Endothelial cell of umbilical vein (primary cell): ENCODE results near the gene ACTR10. TPM values are rescaled to one million over a fixed set of nuclear protein-coding genes. Genes with fewer than 3 reads are reported as not detected.
A peak's percentile ranks its signal among the peaks of the same experiment; 100 is the strongest.

ENCODE experiments used
- BruUV-seq: library from RNA; stranded (reverse); fragments of 400-500 nt; replicated peaks from 2 replicates; lab custom pipeline; 2021; lab: Mats Ljungman, UMichigan
- CTCF ChIA-PET: fragments of 300-600, 350-600 bp; sonication (Branson Sonifier 250); formaldehyde crosslinking; loops from one replicate; lab custom pipeline; 2021; ENCODE audit warnings: antibody characterized with exemption, inconsistent platforms; lab: Charles Lee
- POLR2A ChIA-PET: fragments of 300-600, 350-600 bp; sonication (Branson Sonifier 250); formaldehyde crosslinking; loops from one replicate; lab custom pipeline; 2021; ENCODE audit warnings: antibody characterized with exemption, inconsistent platforms; lab: Charles Lee
- DNase-seq: peaks from one replicate; pipeline ENCODE4 v3.0.0-alpha.2; 2011; ENCODE audit warnings: low read depth, low spot score
- FAIRE-seq: peaks from 2 replicates; lab custom pipeline; 2011; peaks lifted over from hg19 to GRCh38; lab: Jason Lieb, UNC
- H2AFZ ChIP-seq: 2 replicates; pipeline ENCODE4 v1.6.0; 2012; ENCODE audit warnings: low read depth, low read length, control low read depth, inconsistent platforms
- H3K27ac ChIP-seq: 2 replicates; pipeline ENCODE4 v1.5.1; 2011; ENCODE audit warnings: low read depth, mild to moderate bottlenecking, control low read depth, low read length, moderate library complexity; ENCODE audit not compliant: insufficient read depth
- H3K27me3 ChIP-seq, 2 experiments: 2 replicates each; pipeline versions ENCODE4 v1.6.0 to v1.6.1; 2011; ENCODE audit warnings: low read length in 2 of 2, mixed read lengths in 1 of 2; ENCODE audit not compliant: control insufficient read depth in 2 of 2, insufficient read depth in 2 of 2
- H3K36me3 ChIP-seq, 2 experiments: 2 replicates in 1 of 2; 3 replicates in 1 of 2; pipeline ENCODE4 v1.5.1; 2011; ENCODE audit warnings: low read length in 2 of 2, mild to moderate bottlenecking in 1 of 2, moderate library complexity in 1 of 2; ENCODE audit not compliant: control insufficient read depth in 2 of 2, insufficient read depth in 2 of 2; ENCODE audit errors: extremely low read depth in 1 of 2
- H3K4me1 ChIP-seq: 3 replicates; pipeline ENCODE4 v1.5.1; 2011; ENCODE audit warnings: mild to moderate bottlenecking, low read length; ENCODE audit not compliant: control insufficient read depth, insufficient read depth; ENCODE audit errors: extremely low read depth
- H3K4me2 ChIP-seq: 2 replicates; pipeline ENCODE4 v1.6.1; 2011; ENCODE audit warnings: low read length, control low read depth, mixed read lengths; ENCODE audit not compliant: insufficient read depth
- H3K4me3 ChIP-seq, 3 experiments: fragments of 200-600 bp in 1 of 3; sonication (generic), shearing (Covaris generic) in 1 of 3; replicated peaks in 1 of 3; 2 replicates each; pipeline ENCODE4 v1.5.1; 2011 to 2016; ENCODE audit warnings: control low read depth in 3 of 3, low read length in 3 of 3, mild to moderate bottlenecking in 2 of 3, inconsistent platforms in 1 of 3, low read depth in 1 of 3, moderate library complexity in 1 of 3; ENCODE audit not compliant: insufficient read depth in 1 of 3
- H3K79me2 ChIP-seq: 2 replicates; pipeline ENCODE4 v1.6.0; 2012; ENCODE audit warnings: low read length, inconsistent platforms; ENCODE audit not compliant: control insufficient read depth, insufficient read depth
- H3K9ac ChIP-seq: replicated peaks from 2 replicates; pipeline ENCODE3; 2011; ENCODE audit warnings: low read length, control low read depth; ENCODE audit not compliant: insufficient read depth; ENCODE audit errors: extremely low read depth
- H3K9me1 ChIP-seq: replicated peaks from 3 replicates; pipeline ENCODE4 v1.6.0; 2011; ENCODE audit warnings: mild to moderate bottlenecking, low read length; ENCODE audit not compliant: control insufficient read depth, insufficient read depth; ENCODE audit errors: extremely low read depth
- H3K9me3 ChIP-seq: replicated peaks from 2 replicates; pipeline ENCODE4 v1.5.1; 2012; ENCODE audit warnings: low read length, inconsistent platforms; ENCODE audit not compliant: control insufficient read depth, insufficient read depth
- H4K20me1 ChIP-seq: replicated peaks from 2 replicates; pipeline ENCODE3; 2011; ENCODE audit warnings: mild to moderate bottlenecking, low read length; ENCODE audit not compliant: control insufficient read depth, insufficient read depth; ENCODE audit errors: extremely low read depth
- FOS ChIP-seq: IDR thresholded peaks from 2 replicates; pipeline ENCODE4 v1.6.1; 2011; ENCODE audit warnings: mild to moderate bottlenecking, low read length, moderate library complexity, borderline replicate concordance; ENCODE audit not compliant: insufficient read depth
- JUN ChIP-seq: IDR thresholded peaks from 2 replicates; pipeline ENCODE4 v1.6.1; 2011; ENCODE audit warnings: borderline replicate concordance, low read depth; ENCODE audit not compliant: insufficient read length, insufficient read depth
- MYC ChIP-seq: IDR thresholded peaks from one replicate; pipeline ENCODE4 v1.6.1; 2011; ENCODE audit warnings: mild to moderate bottlenecking, low read depth, low read length
- POLR2AphosphoS5 ChIP-seq: IDR thresholded peaks from 2 replicates; pipeline ENCODE4 v1.6.1; 2012; ENCODE audit warnings: low read depth, mild to moderate bottlenecking, control low read depth, low read length, moderate library complexity; ENCODE audit not compliant: insufficient read depth
- dilution Hi-C: fragments of 300-500 bp; cut with MboI; formaldehyde crosslinking; loops from one replicate; pipeline ENCODE4 v1.15.0; 2019; ENCODE audit warnings: low sequenced_read_pairs; ENCODE audit not compliant: extremely low pct_ligation_motif_present
- intact Hi-C: fragments of 100-400 bp; cut with micrococcal nuclease; formaldehyde crosslinking; loops from one replicate; pipeline ENCODE4 v1.10.0; 2022
- polyA plus RNA-seq, 4 experiments: library from polyadenylated mRNA; depleted of rRNA in 3 of 4; stranded (reverse) in 3 of 4; unstranded in 1 of 4; fragments of >200 nt; gene quantifications; 2 replicates each; pipeline versions ENCODE4 v1.2.1 to v1.2.3, GENCODE V29; 2011 to 2012; ENCODE audit warnings: missing spikeins in 1 of 4
- total RNA-seq: library from RNA; stranded (reverse); gene quantifications from 2 replicates; pipeline ENCODE4 v1.2.3, GENCODE V29; 2021
- TF ChIP-seq, protein P1 (sequence below), 2 donors: IDR thresholded peaks; 1 replicate in 1 of 2; 2 replicates in 1 of 2; pipeline ENCODE4 v1.5.1; 2011; ENCODE audit warnings: low read length in 2 of 2, mild to moderate bottlenecking in 2 of 2, moderate library complexity in 2 of 2, control low read depth in 1 of 2, inconsistent platforms in 1 of 2, low read depth in 1 of 2; ENCODE audit not compliant: insufficient read depth in 1 of 2; ENCODE audit errors: extremely low read depth in 1 of 2

ACTR10 gene
- total and polyA plus RNA-seq, 2 donors (not counting 3 experiments of a cell fraction or from before 2014, with no cell fraction given), result 28.6 to 67.3 TPM

DNA sequence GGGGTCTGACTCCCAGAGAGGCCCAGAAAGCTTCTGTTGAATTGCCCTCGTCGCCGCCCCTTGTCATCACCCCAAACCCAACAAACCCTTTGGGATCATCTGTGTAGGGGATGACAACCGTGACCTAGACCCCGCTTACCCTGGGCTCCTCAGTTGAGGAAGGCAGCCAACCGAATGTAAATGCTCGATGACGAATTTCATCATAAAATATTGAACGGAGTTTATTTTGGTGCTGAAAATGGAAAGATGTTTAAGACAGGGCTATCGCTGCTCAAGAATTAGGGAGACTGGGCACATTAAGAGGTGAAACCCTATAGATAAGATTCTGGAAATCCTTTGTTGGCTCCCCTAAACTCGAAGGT, 512 bp downstream of the ACTR10 start:
- DNase-seq, result no peak
- H3K79me2 ChIP-seq, result peaks cover 22% of the 10 kb centered on the region
- H3K9ac ChIP-seq, result peak overlapping the region; percentile 98
- H3K27me3 ChIP-seq, result peaks cover 5 to 6% of the 10 kb centered on the region in 2 experiments
- peak overlapping the region; percentile 77 for H3K27ac ChIP-seq
- no peaks in the 10 kb centered on the region for H3K9me1 ChIP-seq
- TSS peak; percentile 79 for BruUV-seq
- no peak for TF ChIP-seq FOS
- no peak for TF ChIP-seq POLR2AphosphoS5
- no peak for TF ChIP-seq MYC
- no peak for TF ChIP-seq JUN
- TF ChIP-seq, protein P1, sequence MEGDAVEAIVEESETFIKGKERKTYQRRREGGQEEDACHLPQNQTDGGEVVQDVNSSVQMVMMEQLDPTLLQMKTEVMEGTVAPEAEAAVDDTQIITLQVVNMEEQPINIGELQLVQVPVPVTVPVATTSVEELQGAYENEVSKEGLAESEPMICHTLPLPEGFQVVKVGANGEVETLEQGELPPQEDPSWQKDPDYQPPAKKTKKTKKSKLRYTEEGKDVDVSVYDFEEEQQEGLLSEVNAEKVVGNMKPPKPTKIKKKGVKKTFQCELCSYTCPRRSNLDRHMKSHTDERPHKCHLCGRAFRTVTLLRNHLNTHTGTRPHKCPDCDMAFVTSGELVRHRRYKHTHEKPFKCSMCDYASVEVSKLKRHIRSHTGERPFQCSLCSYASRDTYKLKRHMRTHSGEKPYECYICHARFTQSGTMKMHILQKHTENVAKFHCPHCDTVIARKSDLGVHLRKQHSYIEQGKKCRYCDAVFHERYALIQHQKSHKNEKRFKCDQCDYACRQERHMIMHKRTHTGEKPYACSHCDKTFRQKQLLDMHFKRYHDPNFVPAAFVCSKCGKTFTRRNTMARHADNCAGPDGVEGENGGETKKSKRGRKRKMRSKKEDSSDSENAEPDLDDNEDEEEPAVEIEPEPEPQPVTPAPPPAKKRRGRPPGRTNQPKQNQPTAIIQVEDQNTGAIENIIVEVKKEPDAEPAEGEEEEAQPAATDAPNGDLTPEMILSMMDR (IDR thresholded peaks at IDR 0.05; ENCODE audit: extremely low read depth in 1 of 2, insufficient read depth in 1 of 2, low read depth in 1 of 2, low read length in 2 of 2), result no peak
- no peaks in the 10 kb centered on the region for H4K20me1 ChIP-seq
- intact Hi-C loops (loop anchor here (1.0 to 2.0 kb wide), 4 partner anchors 39 to 226 kb away; partner anchors contain the start of genes ARMH4, KIAA0586, PSMA3 and TIMM9), dilution Hi-C loops (no loop called here)
- no peak for FAIRE-seq
- ChIA-PET POLR2A (interaction anchor here (1.1 to 1.3 kb wide), 2 partner anchors 44 to 98 kb away, joined by 3 read pairs; partner anchors contain the start of genes ARID4A and PSMA3), CTCF (interaction anchor here (1.0 kb wide), 1 partner anchor 50 kb away, joined by 3 read pairs; no protein-coding TSS in a partner anchor)
- peaks cover 0 to under 1% of the 10 kb centered on the region in 2 experiments for H3K36me3 ChIP-seq
- H3K9me3 ChIP-seq, result no peaks in the 10 kb centered on the region
- peak overlapping the region; percentile 93 to 100 (median 100) for H3K4me3 ChIP-seq
- peak overlapping the region; percentile 97 for H2AFZ ChIP-seq
- peak overlapping the region; percentile 100 for H3K4me2 ChIP-seq
- peaks cover 18% of the 10 kb centered on the region for H3K4me1 ChIP-seq
